ENCODE measurements around the gene SIK3. TPM values are rescaled to one million over a fixed set of nuclear protein-coding genes. Genes with fewer than 3 reads are reported as not detected.

The SIK3 gene
- total RNA-seq, 2 donors from 2014 or later: 26.7 to 28.0 TPM

GRCh38 chr11:116882386-116882785 is 215.8 kb downstream of the SIK3 start:
- no peak for TF ChIP-seq CTCF (IDR thresholded peaks at IDR 0.05)
- no peaks in the 10 kb centered on the region for H3K27me3 ChIP-seq
- H3K9me3 ChIP-seq: no peaks in the 10 kb centered on the region
- H3K27ac ChIP-seq: no peak overlapping the region
- H3K4me3 ChIP-seq: no peak overlapping the region
- H3K4me1 ChIP-seq: no peaks in the 10 kb centered on the region
- intact Hi-C loops (cut with DNase I): no loop called here
- no peak for DNase-seq
- H3K36me3 ChIP-seq: no peaks in the 10 kb centered on the region
- no peak overlapping the region for H3K9ac ChIP-seq (ENCODE audit: low read depth in 2 of 2, low read length in 2 of 2)

GRCh38 chr11:116881143-116881542 is 217.1 kb downstream of the SIK3 start:
- no peak for TF ChIP-seq CTCF (IDR thresholded peaks at IDR 0.05)
- no peaks in the 10 kb centered on the region for H3K27me3 ChIP-seq
- H3K9me3 ChIP-seq: no peaks in the 10 kb centered on the region
- no peak overlapping the region for H3K4me3 ChIP-seq
- H3K9ac ChIP-seq (ENCODE audit: low read depth in 2 of 2, low read length in 2 of 2): no peak overlapping the region
- DNase-seq: no peak
- no peaks in the 10 kb centered on the region for H3K36me3 ChIP-seq
- no peaks in the 10 kb centered on the region for H3K4me1 ChIP-seq
- intact Hi-C loops (cut with DNase I): no loop called here
- no peak overlapping the region for H3K27ac ChIP-seq

DNA sequence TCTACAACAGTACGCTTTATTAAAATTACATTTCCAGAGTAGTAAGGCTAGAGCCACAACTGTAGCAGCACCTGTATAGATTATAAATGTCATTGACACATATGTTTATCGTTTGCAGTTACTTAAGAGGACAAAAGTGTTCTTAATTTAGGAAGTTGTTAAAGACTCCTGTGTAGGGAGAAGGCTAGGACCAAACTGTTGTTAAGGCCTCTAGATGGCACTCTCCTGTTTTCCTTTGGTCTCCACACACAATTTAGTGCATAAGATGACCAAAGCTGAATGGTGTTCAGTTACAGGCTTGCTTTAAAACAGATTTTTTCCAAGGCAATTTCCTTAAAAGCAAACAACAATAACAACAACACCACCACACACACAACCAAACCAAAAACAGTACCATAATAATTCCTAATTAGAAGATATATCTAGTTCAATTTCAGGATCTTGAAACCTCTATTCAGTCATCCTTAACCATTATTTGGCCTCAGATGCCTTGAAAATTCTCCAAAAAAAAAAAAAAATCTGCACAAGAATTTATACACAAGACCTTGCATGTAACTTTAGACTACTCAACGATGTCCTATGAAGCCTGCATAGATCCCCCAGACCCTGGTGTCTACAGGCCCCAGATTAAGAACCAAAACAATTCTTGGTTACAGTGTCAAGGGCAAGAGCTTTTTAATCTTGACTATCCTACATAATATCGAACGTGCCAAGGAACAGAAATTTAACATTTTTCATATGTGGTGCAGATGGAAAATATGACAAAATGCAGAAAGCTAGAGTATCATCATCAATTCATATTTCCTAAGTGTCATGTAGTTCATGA is 218.2 kb downstream of the SIK3 start:
- Histone ChIP-seq H3K4me3 (no peak overlapping the region), H3K27ac (no peak overlapping the region), H3K9me3 (no peaks in the 10 kb centered on the region), H3K9ac (ENCODE audit: low read depth in 2 of 2, low read length in 2 of 2) (no peak overlapping the region), H3K4me1 (no peaks in the 10 kb centered on the region), H3K27me3 (no peaks in the 10 kb centered on the region), H3K36me3 (no peaks in the 10 kb centered on the region)
- no peak for DNase-seq
- intact Hi-C loops (cut with DNase I): loop anchor here (2.0 to 10.0 kb wide), 2 partner anchors 227 to 345 kb away; no protein-coding TSS in a partner anchor
- peak; percentile 52 for TF ChIP-seq CTCF (IDR thresholded peaks at IDR 0.05)

GRCh38 chr11:116876656-116877055 is 221.6 kb downstream of the SIK3 start:
- Histone ChIP-seq H3K9ac (ENCODE audit: low read depth in 2 of 2, low read length in 2 of 2) (no peak overlapping the region), H3K4me1 (no peaks in the 10 kb centered on the region), H3K4me3 (no peak overlapping the region), H3K36me3 (no peaks in the 10 kb centered on the region), H3K9me3 (no peaks in the 10 kb centered on the region), H3K27ac (no peak overlapping the region), H3K27me3 (no peaks in the 10 kb centered on the region)
- intact Hi-C loops (cut with DNase I): loop anchor here (10.0 kb wide), 1 partner anchor 348 kb away; no protein-coding TSS in a partner anchor
- no peak for TF ChIP-seq CTCF (IDR thresholded peaks at IDR 0.05)
- DNase-seq: no peak

- no peak for TF ChIP-seq CTCF (IDR thresholded peaks at IDR 0.05)
- Histone ChIP-seq H3K9ac (ENCODE audit: low read depth in 2 of 2, low read length in 2 of 2) (no peak overlapping the region), H3K4me3 (no peak overlapping the region), H3K27ac (no peak overlapping the region), H3K9me3 (no peaks in the 10 kb centered on the region), H3K4me1 (no peaks in the 10 kb centered on the region), H3K36me3 (no peaks in the 10 kb centered on the region), H3K27me3 (no peaks in the 10 kb centered on the region)
- intact Hi-C loops (cut with DNase I): loop anchor here (10.0 kb wide), 1 partner anchor 350 kb away; no protein-coding TSS in a partner anchor
- no peak for DNase-seq
Measured at GRCh38 chr11:116875194-116875593, 223.0 kb downstream of the SIK3 start.
